Liver (tissue), 9 donors: ENCODE measurements around the gene GTPBP6. TPM values are rescaled to one million over a fixed set of nuclear protein-coding genes. Genes with fewer than 3 reads are reported as not detected.
A peak's percentile ranks its signal among the peaks of the same experiment; 100 is the strongest.

Source experiments
- DNase-seq: peaks from one replicate; pipeline ENCODE4 v3.0.0-alpha.2; 2017; ENCODE audit warnings: low spot score
- H3K27ac ChIP-seq, 2 donors: one replicate each; pipeline ENCODE4 v1.7.0; 2013; ENCODE audit warnings: inconsistent platforms in 2 of 2, low read length in 2 of 2, control low read depth in 1 of 2, low read depth in 1 of 2, mild to moderate bottlenecking in 1 of 2
- H3K27me3 ChIP-seq, 4 donors: one replicate each; pipeline versions ENCODE4 v1.6.1 to v1.7.0; 2013; ENCODE audit warnings: low read length in 3 of 4, inconsistent platforms in 1 of 4, mild to moderate bottlenecking in 1 of 4, moderate library complexity in 1 of 4; ENCODE audit not compliant: control insufficient read depth in 4 of 4, insufficient read depth in 4 of 4
- H3K36me3 ChIP-seq, 4 donors: one replicate each; pipeline versions ENCODE4 v1.6.1 to v1.7.0; 2013; ENCODE audit warnings: low read length in 3 of 4, mild to moderate bottlenecking in 3 of 4, low read depth in 1 of 4, moderate library complexity in 1 of 4; ENCODE audit not compliant: control insufficient read depth in 4 of 4, insufficient read depth in 3 of 4
- H3K4me1 ChIP-seq, 4 donors: one replicate each; pipeline versions ENCODE4 v1.6.1 to v1.7.0; 2013; ENCODE audit warnings: low read length in 3 of 4, mild to moderate bottlenecking in 3 of 4, moderate library complexity in 1 of 4; ENCODE audit not compliant: control insufficient read depth in 4 of 4, insufficient read depth in 4 of 4
- H3K4me3 ChIP-seq, 3 donors: one replicate each; pipeline versions ENCODE4 v1.6.1 to v1.7.0; 2013; ENCODE audit warnings: low read length in 3 of 3, control low read depth in 1 of 3, low read depth in 1 of 3, mild to moderate bottlenecking in 1 of 3
- H3K9ac ChIP-seq, 2 donors: one replicate each; pipeline ENCODE4 v1.7.0; 2013; ENCODE audit warnings: low read length in 2 of 2, mild to moderate bottlenecking in 2 of 2, moderate library complexity in 2 of 2, control low read depth in 1 of 2, low read depth in 1 of 2
- H3K9me3 ChIP-seq, 4 donors: one replicate each; pipeline versions ENCODE4 v1.6.1 to v1.7.0; 2013; ENCODE audit warnings: low read length in 3 of 4; ENCODE audit not compliant: control insufficient read depth in 4 of 4
- EGR1 ChIP-seq, 2 donors: IDR thresholded peaks; 2 replicates each; pipeline ENCODE4 v1.6.1; 2016 to 2018; ENCODE audit warnings: antibody characterized with exemption in 2 of 2, low read depth in 2 of 2
- FOXA1 ChIP-seq: IDR thresholded peaks from 2 replicates; pipeline ENCODE4 v1.6.1; 2016; ENCODE audit warnings: antibody characterized with exemption
- FOXA2 ChIP-seq: IDR thresholded peaks from 2 replicates; pipeline ENCODE4 v1.6.1; 2016; ENCODE audit warnings: antibody characterized with exemption
- HNF4A ChIP-seq, 2 donors: conservative IDR thresholded peaks; 2 replicates each; pipeline ENCODE4 v1.6.1; 2016; ENCODE audit warnings: antibody characterized with exemption in 2 of 2, mild to moderate bottlenecking in 2 of 2
- JUND ChIP-seq, 2 donors: IDR thresholded peaks; 2 replicates each; pipeline ENCODE4 v1.6.1; 2016; ENCODE audit warnings: antibody characterized with exemption in 2 of 2
- NR2F2 ChIP-seq: IDR thresholded peaks from 2 replicates; pipeline ENCODE4 v1.6.1; 2016; ENCODE audit warnings: antibody characterized with exemption
- RAD21 ChIP-seq, 2 donors: IDR thresholded peaks; 2 replicates each; pipeline ENCODE4 v1.6.1; 2016; ENCODE audit warnings: antibody characterized with exemption in 2 of 2, mild to moderate bottlenecking in 2 of 2
- RXRA ChIP-seq, 2 donors: IDR thresholded peaks; 2 replicates each; pipeline ENCODE4 v1.6.1; 2017 to 2018; ENCODE audit warnings: antibody characterized with exemption in 2 of 2, mild to moderate bottlenecking in 1 of 2
- SP1 ChIP-seq: IDR thresholded peaks from 2 replicates; pipeline ENCODE4 v1.6.1; 2018; ENCODE audit warnings: antibody characterized with exemption, mild to moderate bottlenecking
- TAF1 ChIP-seq: conservative IDR thresholded peaks from 2 replicates; pipeline ENCODE4 v1.6.1; 2016; ENCODE audit warnings: antibody characterized with exemption, mild to moderate bottlenecking
- YY1 ChIP-seq: IDR thresholded peaks from 2 replicates; pipeline ENCODE4 v1.6.1; 2016; ENCODE audit warnings: antibody characterized with exemption, mild to moderate bottlenecking
- WGBS: extraction: QIAGEN DNeasy Blood & Tissue Kit; methylation state at CpG from one replicate; pipeline ENCODE4 v1.1.7; 2013; 5-methylcytosine and 5-hydroxymethylcytosine counted together
- polyA plus RNA-seq, 2 donors: library from polyadenylated mRNA; stranded (reverse) in 1 of 2; unstranded in 1 of 2; fragments of 200-250 nt in 1 of 2; fragments of >200 nt in 1 of 2; fragmentation: Nextera tagmentation in 1 of 2; extraction: Ambion mirVana in 1 of 2; gene quantifications; one replicate each; pipeline versions ENCODE4 v1.2.1 to v1.2.3, GENCODE V29; 2013 to 2015
- total RNA-seq, 2 donors: library from RNA; depleted of rRNA; stranded (reverse); fragments of >200 nt; gene quantifications; one replicate each; pipeline ENCODE4 v1.2.3, GENCODE V29; 2014
- TF ChIP-seq, protein P1 (sequence below): fragments of 150-350 bp; IDR thresholded peaks from 2 replicates; pipeline ENCODE4 v1.5.1; 2017; ENCODE audit warnings: improper control_type of control experiment, low read depth, low read length; ENCODE audit not compliant: missing input control
- TF ChIP-seq, protein P2 (sequence below): IDR thresholded peaks from 2 replicates; pipeline ENCODE4 v1.6.1; 2016; ENCODE audit warnings: antibody characterized with exemption, mild to moderate bottlenecking
- TF ChIP-seq, protein P3 (sequence below): IDR thresholded peaks from 2 replicates; pipeline ENCODE4 v1.6.1; 2016; ENCODE audit warnings: antibody characterized with exemption
- donor health status: healthy.
- donor health status: healthy.
- donor health status: healthy.
- donor health status: healthy.
- donor health status: healthy.

The GTPBP6 gene
- total and polyA plus RNA-seq, 4 donors: 11.3 to 29.2 (median 16.6) TPM

DNA sequence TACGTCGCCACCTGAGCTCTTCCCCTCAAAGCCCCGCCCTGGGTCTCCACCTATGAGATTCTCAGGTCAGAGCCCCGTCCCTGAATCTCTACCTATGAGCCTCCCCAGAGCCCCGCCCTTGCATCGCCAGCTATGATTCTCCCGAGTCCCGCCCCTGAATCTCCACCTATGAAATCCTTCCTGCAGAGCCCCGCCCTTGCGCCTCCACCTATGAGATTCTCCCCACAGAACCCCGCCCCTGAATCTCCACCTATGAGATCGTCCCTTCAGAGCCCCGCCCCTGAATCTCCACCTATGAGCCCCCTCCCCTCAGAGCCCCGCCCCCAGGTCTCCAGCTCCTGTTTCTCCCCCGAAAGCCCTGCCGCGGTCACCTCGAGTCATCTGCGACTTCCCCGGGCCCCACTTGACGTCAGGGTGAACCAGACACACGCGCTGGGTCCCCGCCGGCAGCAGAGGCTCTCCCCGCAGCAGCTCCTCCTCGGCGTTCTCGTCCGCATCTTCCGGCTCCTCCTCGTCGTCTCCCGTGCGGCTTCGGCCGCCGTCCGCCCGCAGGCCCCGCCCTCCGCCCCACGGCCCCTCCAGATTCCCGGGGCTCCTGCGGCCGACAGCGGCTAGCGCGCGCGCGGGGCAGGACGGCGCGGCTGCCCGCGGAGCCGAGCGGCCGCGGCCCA, 393 bp downstream of the GTPBP6 start:
- Histone ChIP-seq H3K27me3 (no peaks in the 10 kb centered on the region), H3K36me3 (peaks cover 6 to 19% (median 13%) of the 10 kb centered on the region in 4 donors), H3K9me3 (no peaks in the 10 kb centered on the region), H3K4me1 (peaks cover 10 to 21% (median 14%) of the 10 kb centered on the region in 4 donors), H3K9ac (peak overlapping the region in 1 of 2 donors; percentile 58), H3K4me3 (peak overlapping the region; percentile 78 to 88 (median 81)), H3K27ac (peak overlapping the region; percentile 84 to 91)
- DNase-seq: peak; percentile 90
- TF ChIP-seq, protein P1, sequence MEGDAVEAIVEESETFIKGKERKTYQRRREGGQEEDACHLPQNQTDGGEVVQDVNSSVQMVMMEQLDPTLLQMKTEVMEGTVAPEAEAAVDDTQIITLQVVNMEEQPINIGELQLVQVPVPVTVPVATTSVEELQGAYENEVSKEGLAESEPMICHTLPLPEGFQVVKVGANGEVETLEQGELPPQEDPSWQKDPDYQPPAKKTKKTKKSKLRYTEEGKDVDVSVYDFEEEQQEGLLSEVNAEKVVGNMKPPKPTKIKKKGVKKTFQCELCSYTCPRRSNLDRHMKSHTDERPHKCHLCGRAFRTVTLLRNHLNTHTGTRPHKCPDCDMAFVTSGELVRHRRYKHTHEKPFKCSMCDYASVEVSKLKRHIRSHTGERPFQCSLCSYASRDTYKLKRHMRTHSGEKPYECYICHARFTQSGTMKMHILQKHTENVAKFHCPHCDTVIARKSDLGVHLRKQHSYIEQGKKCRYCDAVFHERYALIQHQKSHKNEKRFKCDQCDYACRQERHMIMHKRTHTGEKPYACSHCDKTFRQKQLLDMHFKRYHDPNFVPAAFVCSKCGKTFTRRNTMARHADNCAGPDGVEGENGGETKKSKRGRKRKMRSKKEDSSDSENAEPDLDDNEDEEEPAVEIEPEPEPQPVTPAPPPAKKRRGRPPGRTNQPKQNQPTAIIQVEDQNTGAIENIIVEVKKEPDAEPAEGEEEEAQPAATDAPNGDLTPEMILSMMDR: peak; percentile 5
- no peak for TF ChIP-seq NR2F2
- TF ChIP-seq, protein P2, sequence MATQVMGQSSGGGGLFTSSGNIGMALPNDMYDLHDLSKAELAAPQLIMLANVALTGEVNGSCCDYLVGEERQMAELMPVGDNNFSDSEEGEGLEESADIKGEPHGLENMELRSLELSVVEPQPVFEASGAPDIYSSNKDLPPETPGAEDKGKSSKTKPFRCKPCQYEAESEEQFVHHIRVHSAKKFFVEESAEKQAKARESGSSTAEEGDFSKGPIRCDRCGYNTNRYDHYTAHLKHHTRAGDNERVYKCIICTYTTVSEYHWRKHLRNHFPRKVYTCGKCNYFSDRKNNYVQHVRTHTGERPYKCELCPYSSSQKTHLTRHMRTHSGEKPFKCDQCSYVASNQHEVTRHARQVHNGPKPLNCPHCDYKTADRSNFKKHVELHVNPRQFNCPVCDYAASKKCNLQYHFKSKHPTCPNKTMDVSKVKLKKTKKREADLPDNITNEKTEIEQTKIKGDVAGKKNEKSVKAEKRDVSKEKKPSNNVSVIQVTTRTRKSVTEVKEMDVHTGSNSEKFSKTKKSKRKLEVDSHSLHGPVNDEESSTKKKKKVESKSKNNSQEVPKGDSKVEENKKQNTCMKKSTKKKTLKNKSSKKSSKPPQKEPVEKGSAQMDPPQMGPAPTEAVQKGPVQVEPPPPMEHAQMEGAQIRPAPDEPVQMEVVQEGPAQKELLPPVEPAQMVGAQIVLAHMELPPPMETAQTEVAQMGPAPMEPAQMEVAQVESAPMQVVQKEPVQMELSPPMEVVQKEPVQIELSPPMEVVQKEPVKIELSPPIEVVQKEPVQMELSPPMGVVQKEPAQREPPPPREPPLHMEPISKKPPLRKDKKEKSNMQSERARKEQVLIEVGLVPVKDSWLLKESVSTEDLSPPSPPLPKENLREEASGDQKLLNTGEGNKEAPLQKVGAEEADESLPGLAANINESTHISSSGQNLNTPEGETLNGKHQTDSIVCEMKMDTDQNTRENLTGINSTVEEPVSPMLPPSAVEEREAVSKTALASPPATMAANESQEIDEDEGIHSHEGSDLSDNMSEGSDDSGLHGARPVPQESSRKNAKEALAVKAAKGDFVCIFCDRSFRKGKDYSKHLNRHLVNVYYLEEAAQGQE: no peak
- peak in 1 of 2 donors; percentile 33 for TF ChIP-seq EGR1 (IDR thresholded peaks at IDR 0.05; ENCODE audit: low read depth in 2 of 2)
- no peak for TF ChIP-seq JUND (IDR thresholded peaks at IDR 0.05)
- no peak for TF ChIP-seq YY1
- TF ChIP-seq HNF4A (conservative IDR thresholded peaks at IDR 0.05): no peak
- TF ChIP-seq SP1: peak; percentile 89
- WGBS: under 1% methylated on average over 61 of the region's 61 CpGs

DNA sequence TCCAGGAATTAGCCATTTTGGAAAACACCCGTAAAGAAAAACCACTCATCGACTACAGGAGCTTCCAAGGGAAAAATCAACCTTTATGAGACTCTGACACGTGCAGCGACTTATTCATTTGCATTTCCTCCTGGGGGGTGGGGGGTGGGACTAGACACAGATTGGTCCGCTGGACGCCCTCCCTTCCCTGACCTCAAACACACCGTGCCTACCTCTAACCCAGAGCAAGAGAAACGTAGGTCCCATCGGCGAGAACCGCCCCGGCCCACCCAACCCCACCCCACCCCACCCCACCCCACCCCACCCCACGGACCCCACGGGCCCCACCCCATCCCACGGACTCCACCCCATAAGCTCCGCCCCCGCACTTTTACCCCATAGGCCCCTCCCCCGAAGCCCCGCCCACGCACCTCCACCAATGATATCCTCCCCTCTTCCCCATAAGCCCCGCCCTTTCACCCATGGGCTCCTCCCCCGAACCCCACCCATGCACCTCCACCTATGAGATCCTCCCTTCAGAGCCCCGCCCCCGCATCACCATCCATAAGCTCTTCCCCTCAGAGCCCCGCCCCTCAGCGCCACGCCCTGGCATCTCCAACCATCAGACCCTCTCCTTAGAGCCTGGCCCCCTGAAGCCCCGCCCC, 1.1 kb downstream of the GTPBP6 start:
- Histone ChIP-seq H3K9ac (no peak overlapping the region), H3K27me3 (no peaks in the 10 kb centered on the region), H3K9me3 (no peaks in the 10 kb centered on the region), H3K36me3 (peaks cover 7 to 25% (median 18%) of the 10 kb centered on the region in 4 donors), H3K4me1 (peaks cover 10 to 20% (median 14%) of the 10 kb centered on the region in 4 donors), H3K27ac (peak overlapping the region; percentile 84 to 91), H3K4me3 (peak overlapping the region in 2 of 3 donors; percentile 78 to 88)
- DNase-seq: no peak
- WGBS: 52% methylated on average over 28 of the region's 28 CpGs
- no peak for TF ChIP-seq FOXA2
- TF ChIP-seq, protein P3, sequence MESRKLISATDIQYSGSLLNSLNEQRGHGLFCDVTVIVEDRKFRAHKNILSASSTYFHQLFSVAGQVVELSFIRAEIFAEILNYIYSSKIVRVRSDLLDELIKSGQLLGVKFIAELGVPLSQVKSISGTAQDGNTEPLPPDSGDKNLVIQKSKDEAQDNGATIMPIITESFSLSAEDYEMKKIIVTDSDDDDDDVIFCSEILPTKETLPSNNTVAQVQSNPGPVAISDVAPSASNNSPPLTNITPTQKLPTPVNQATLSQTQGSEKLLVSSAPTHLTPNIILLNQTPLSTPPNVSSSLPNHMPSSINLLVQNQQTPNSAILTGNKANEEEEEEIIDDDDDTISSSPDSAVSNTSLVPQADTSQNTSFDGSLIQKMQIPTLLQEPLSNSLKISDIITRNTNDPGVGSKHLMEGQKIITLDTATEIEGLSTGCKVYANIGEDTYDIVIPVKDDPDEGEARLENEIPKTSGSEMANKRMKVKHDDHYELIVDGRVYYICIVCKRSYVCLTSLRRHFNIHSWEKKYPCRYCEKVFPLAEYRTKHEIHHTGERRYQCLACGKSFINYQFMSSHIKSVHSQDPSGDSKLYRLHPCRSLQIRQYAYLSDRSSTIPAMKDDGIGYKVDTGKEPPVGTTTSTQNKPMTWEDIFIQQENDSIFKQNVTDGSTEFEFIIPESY: no peak
- TF ChIP-seq RAD21 (IDR thresholded peaks at IDR 0.05): no peak
- TF ChIP-seq TAF1: no peak
- TF ChIP-seq, protein P2: no peak
- no peak for TF ChIP-seq FOXA1
- no peak for TF ChIP-seq SP1
- no peak for TF ChIP-seq NR2F2
- TF ChIP-seq RXRA (IDR thresholded peaks at IDR 0.05): no peak
